ENCODE results near the gene ITGAL. TPM values are rescaled to one million over a fixed set of nuclear protein-coding genes. Genes with fewer than 3 reads are reported as not detected.

Gene ITGAL
- total and polyA plus RNA-seq, 2 of the 13 experiments (the other 11 are each of a cell fraction or from before 2014, with no cell fraction given): 0.86 to 1.2 TPM

- TF ChIP-seq RELA (CRISPR knock-in tag; IDR thresholded peaks at IDR 0.05) (peak; percentile 65; the same call in 1 of the 2 replicates), ZBTB33 (CRISPR knock-in tag; IDR thresholded peaks at IDR 0.05) (peak; percentile 9; the same call in 1 of the 2 replicates), MTERF4 (CRISPR knock-in tag; IDR thresholded peaks at IDR 0.05) (no peak), TRIM24 (CRISPR knock-in tag; IDR thresholded peaks at IDR 0.05) (no peak), PHF8 (CRISPR knock-in tag; IDR thresholded peaks at IDR 0.05) (peak; percentile 98), NR2F2 (IDR thresholded peaks at IDR 0.05; ENCODE audit: borderline replicate concordance, low read depth) (peak; percentile 81), ZNF326 (CRISPR knock-in tag; IDR thresholded peaks at IDR 0.05; ENCODE audit: borderline replicate concordance) (no peak), ZNF350 (CRISPR knock-in tag; IDR thresholded peaks at IDR 0.05; ENCODE audit: borderline replicate concordance, low read depth) (peak; percentile 91; the same call in 1 of the 2 replicates), ZNF646 (CRISPR knock-in tag; IDR thresholded peaks at IDR 0.05) (0 out of 2 replicates have a peak, but pooled peaks have one; percentile 21), SRSF1 (optimal IDR thresholded peaks at IDR 0.05; ENCODE audit: low read depth, low read length) (peak; percentile 88), HNRNPK (IDR thresholded peaks at IDR 0.05; ENCODE audit: low read depth, low read length, poor library complexity, severe bottlenecking) (no peak), CBX1 (IDR thresholded peaks at IDR 0.05; ENCODE audit: low read depth) (peak; percentile 52), GTF3A (CRISPR knock-in tag; conservative IDR thresholded peaks at IDR 0.05) (no peak), HIVEP1 (CRISPR knock-in tag; IDR thresholded peaks at IDR 0.05) (peak; percentile 76), ZNF850 (CRISPR knock-in tag; conservative IDR thresholded peaks at IDR 0.05) (no peak), ZNF18 (CRISPR knock-in tag; IDR thresholded peaks at IDR 0.05; ENCODE audit: insufficient replicate concordance) (peak; percentile 95), ZNF788 (CRISPR knock-in tag; IDR thresholded peaks at IDR 0.05; ENCODE audit: borderline replicate concordance) (peak; percentile 93), MYNN (CRISPR knock-in tag; IDR thresholded peaks at IDR 0.05; ENCODE audit: low read depth) (no peak; the same call in none of the 2 replicates)
Measured at GRCh38 chr16:30534368-30535105, 62.0 kb downstream of the ITGAL start, which contains the start of gene ZNF747 (continued).
